Left renal pelvis (tissue), 4 donors: ENCODE measurements around the gene SPNS1. TPM values are rescaled to one million over a fixed set of nuclear protein-coding genes. Genes with fewer than 3 reads are reported as not detected.

Experiments used
- DNase-seq, 4 donors: peaks; one replicate each; pipeline ENCODE4 v3.0.0-alpha.2; 2013; ENCODE audit warnings: low read depth in 4 of 4, low spot score in 3 of 4
- polyA plus RNA-seq, 4 donors: library from polyadenylated mRNA; unstranded; fragments of 120-200 nt; gene quantifications; one replicate each; pipeline ENCODE4 v1.2.1, GENCODE V29; 2013; ENCODE audit not compliant: insufficient read length in 4 of 4

Gene SPNS1
- polyA plus RNA-seq, 4 donors, result 27.3 to 57.9 (median 37.7) TPM

DNA sequence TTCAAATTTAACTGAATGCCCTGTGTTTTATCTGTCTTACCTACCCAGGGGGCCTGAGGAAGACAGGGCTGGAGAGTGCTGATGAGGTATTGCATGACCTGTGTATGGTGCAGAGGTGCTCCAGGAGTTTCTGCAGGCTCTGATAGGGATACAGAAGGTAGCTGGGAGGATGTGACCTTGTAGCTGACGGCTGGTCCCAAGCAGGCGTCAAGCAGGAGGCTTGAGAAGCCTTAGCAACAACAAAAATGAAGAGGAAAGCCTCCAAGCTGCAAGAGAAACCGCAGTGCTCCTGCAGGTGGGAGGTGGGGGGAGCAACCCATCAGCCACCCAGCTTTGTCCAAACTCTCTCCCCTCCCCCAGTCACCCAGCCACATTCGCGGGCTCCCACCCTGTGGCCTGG, 50.6 kb downstream of the SPNS1 start:
- DNase-seq, result no peak

- DNase-seq, result no peak
These were observed 51.2 kb downstream of the SPNS1 start for GRCh38 chr16:29025735-29026134.

- DNase-seq, result no peak
These were observed 54.0 kb downstream of the SPNS1 start for GRCh38 chr16:29028457-29029167.

- no peak for DNase-seq
These were observed 54.8 kb downstream of the SPNS1 start for GRCh38 chr16:29029168-29029994.

DNA sequence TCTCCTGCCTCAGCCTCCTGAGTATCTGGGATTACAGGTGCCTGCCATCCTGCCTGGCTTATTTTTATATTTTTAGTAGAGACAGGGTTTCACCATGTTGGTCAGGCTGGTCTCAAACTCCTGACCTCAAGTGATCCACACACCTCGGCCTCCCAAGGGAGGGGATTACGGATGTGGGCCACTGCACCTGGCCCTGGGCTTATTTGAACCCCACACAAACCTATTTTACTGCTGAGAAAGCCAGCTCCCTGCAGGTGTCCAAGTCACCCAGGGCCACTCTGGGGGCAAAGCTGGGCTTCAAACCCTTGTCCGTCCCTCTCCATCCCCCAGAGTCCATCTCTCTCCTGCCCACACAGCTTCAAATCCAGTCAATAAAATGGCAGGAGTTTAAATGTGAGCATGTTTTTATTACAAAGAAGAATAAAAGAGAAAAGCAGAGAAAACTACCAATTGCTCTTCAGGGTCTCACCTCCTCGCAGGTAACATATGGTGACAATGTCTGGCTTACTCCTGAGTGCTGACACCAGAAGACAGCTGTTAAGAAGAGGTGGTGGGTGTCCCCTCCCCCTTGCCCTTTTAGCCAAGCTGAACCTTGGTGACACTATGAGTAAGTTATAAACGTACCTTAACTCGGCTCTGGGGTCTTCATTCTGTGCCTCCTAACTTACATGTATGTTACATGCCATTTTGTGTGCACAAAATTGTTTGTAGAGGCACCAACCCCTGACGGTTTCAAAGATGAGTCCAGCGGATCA, 55.7 kb downstream of the SPNS1 start:
- no peak for DNase-seq

Other genes with a start within 250 kb of the SPNS1 start
- 1 to 10 TPM in 3 of 4 donors, under 1 TPM in 1; 0.70 to 3.8 (median 1.9) TPM for gene NPIPB9, start 223.0 kb upstream of the SPNS1 start, polyA plus RNA-seq
- 100 to 1,000 TPM in 2 of 4 donors, 10 to 100 TPM in 2; 88.4 to 148 (median 100) TPM for gene ATXN2L, start 151.8 kb upstream of the SPNS1 start, polyA plus RNA-seq
- 100 to 1,000 TPM; 113 to 227 (median 198) TPM for gene TUFM, start 128.4 kb upstream of the SPNS1 start, polyA plus RNA-seq
- gene SH2B1, start 110.9 kb upstream of the SPNS1 start, polyA plus RNA-seq, result 10 to 100 TPM; 58.4 to 92.1 (median 62.9) TPM
- gene ATP2A1, start 96.3 kb upstream of the SPNS1 start, polyA plus RNA-seq, result 1 to 10 TPM; 2.5 to 6.4 (median 3.3) TPM
- gene RABEP2, start 49.5 kb upstream of the SPNS1 start, polyA plus RNA-seq, result 10 to 100 TPM; 15.7 to 34.4 (median 17.6) TPM
- gene CD19, start 42.8 kb upstream of the SPNS1 start, polyA plus RNA-seq, result 1 to 10 TPM; 1.3 to 5.3 (median 3.7) TPM
- 10 to 100 TPM; 27.5 to 65.1 (median 40.5) TPM for gene NFATC2IP, start 23.8 kb upstream of the SPNS1 start, polyA plus RNA-seq
- gene LAT, start 10.3 kb downstream of the SPNS1 start, polyA plus RNA-seq, result 1 to 10 TPM; 4.7 to 9.9 (median 5.9) TPM